Epithelial cell of esophagus (primary cell): ENCODE data around the gene DOK4.
"Not testable (repeated sequence)": the region's sequence is repeated elsewhere in the genome, so short reads cannot be mapped to it uniquely, and the experiment has no call there.

ENCODE experiments used
- DNase-seq: peaks from one replicate; pipeline ENCODE4 v3.0.0; 2010; ENCODE audit warnings: low read depth
- H3K4me3 ChIP-seq: 2 replicates; pipeline ENCODE4 v1.5.1; 2011; ENCODE audit warnings: mild to moderate bottlenecking, low read length, control low read depth
- TF ChIP-seq, protein P1 (sequence below): IDR thresholded peaks from 2 replicates; pipeline ENCODE4 v1.5.1; 2011; ENCODE audit warnings: low read depth, mild to moderate bottlenecking, low read length, control low read depth, inconsistent platforms; ENCODE audit not compliant: insufficient read depth; ENCODE audit errors: missing control alignments

The DOK4 gene

DNA sequence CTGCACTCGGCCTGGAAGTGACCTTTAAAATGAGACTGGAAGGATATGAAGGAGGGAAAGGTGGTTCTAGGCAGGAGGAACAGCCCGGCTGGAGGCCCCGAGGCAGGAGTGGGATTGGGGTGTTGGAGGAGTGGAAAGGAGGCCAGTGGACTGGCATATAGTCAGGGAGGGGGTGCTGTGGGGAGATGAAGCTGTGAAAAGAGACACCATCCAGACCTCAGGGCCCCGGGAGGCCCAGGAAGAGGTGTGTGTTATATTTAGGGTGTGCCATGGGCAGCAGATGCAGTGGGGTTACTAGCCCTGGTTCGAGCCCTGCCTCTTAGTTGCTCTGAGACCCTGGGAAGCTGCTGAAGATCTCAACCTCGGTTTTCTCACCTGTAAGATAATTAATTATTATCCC is 18.9 kb upstream of the DOK4 start:
- TF ChIP-seq, protein P1, sequence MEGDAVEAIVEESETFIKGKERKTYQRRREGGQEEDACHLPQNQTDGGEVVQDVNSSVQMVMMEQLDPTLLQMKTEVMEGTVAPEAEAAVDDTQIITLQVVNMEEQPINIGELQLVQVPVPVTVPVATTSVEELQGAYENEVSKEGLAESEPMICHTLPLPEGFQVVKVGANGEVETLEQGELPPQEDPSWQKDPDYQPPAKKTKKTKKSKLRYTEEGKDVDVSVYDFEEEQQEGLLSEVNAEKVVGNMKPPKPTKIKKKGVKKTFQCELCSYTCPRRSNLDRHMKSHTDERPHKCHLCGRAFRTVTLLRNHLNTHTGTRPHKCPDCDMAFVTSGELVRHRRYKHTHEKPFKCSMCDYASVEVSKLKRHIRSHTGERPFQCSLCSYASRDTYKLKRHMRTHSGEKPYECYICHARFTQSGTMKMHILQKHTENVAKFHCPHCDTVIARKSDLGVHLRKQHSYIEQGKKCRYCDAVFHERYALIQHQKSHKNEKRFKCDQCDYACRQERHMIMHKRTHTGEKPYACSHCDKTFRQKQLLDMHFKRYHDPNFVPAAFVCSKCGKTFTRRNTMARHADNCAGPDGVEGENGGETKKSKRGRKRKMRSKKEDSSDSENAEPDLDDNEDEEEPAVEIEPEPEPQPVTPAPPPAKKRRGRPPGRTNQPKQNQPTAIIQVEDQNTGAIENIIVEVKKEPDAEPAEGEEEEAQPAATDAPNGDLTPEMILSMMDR: no peak
- DNase-seq: no peak
- H3K4me3 ChIP-seq: no peak overlapping the region

DNA sequence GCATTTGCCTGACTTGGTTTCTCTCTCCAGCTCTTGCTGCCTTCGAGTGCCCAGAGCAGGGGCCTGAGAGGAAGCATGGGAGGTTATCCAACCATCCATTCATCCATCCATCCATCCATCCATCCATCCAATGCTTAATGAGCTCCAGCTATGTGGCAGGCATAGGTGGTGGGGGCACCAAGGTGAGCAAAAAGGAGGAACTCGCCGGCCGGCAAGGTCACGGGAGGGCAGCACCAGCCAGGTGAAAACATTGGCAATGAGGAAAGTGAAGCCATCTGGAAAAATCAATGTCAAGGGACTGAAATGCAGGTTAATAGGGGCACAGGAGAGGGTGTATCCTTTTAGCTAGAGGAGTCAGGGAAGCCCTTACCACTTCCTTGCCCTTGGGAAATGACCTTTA is 18.2 kb upstream of the DOK4 start:
- H3K4me3 ChIP-seq: no peak overlapping the region
- no peak for DNase-seq
- TF ChIP-seq, protein P1: no peak

GRCh38 chr16:57504001-57504400 is 17.7 kb upstream of the DOK4 start:
- TF ChIP-seq, protein P1: no peak
- DNase-seq: no peak
- H3K4me3 ChIP-seq: no peak overlapping the region

DNA sequence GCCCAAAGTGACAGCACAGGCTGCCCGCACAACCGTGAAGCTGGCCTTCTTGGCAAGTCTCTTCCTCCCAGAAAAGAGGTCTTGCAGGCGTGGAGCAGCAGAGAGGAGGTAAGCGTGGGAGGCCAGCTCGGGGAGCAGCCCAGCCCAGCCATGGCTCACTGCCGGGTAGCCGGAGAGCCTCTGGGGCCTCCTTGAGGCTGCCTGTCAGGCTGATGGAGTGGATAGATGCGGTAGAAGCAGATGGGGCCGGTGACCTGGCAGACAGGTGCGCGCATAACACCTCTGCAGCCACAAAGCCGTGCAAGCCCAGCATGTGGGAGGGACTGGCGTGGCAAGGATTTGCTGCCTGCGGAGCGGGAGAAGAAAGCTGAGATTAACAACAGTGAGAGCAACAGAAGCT is 17.1 kb upstream of the DOK4 start:
- TF ChIP-seq, protein P1: no peak
- DNase-seq: no peak
- no peak overlapping the region for H3K4me3 ChIP-seq

- no peak overlapping the region for H3K4me3 ChIP-seq
- TF ChIP-seq, protein P1: no peak
- DNase-seq: no peak
Measured at GRCh38 chr16:57502048-57502775, 15.9 kb upstream of the DOK4 start.

GRCh38 chr16:57501492-57501891 is 15.2 kb upstream of the DOK4 start:
- TF ChIP-seq, protein P1: no peak
- no peak overlapping the region for H3K4me3 ChIP-seq
- no peak for DNase-seq

- no peak overlapping the region for H3K4me3 ChIP-seq
- TF ChIP-seq, protein P1: no peak
- no peak for DNase-seq
Measured at GRCh38 chr16:57500578-57501111, 14.4 kb upstream of the DOK4 start.

GRCh38 chr16:57499941-57500340 is 13.6 kb upstream of the DOK4 start:
- not testable (repeated sequence) for DNase-seq, H3K4me3 ChIP-seq
